22Rv1 (cell line): Measurements from ENCODE around the gene PRCP.

Experiments
- H3K27ac ChIP-seq: fragments of 450-650 bp; 2 replicates; pipeline ENCODE4 v1.5.1; 2017
- CTCF ChIP-seq: fragments of 450-650 bp; IDR thresholded peaks from 2 replicates; pipeline ENCODE4 v1.5.1; 2017; ENCODE audit warnings: mild to moderate bottlenecking
- ZFX ChIP-seq: fragments of 450-650 bp; IDR thresholded peaks from 2 replicates; pipeline ENCODE4 v1.6.1; 2017; ENCODE audit warnings: antibody characterized with exemption, borderline replicate concordance

The PRCP gene

GRCh38 chr11:82829101-82829500 lies 71.1 kb downstream of the PRCP start:
- no peak overlapping the region for H3K27ac ChIP-seq

GRCh38 chr11:82828472-82828871 lies 71.8 kb downstream of the PRCP start:
- no peak for TF ChIP-seq CTCF
- H3K27ac ChIP-seq: no peak overlapping the region

More at GRCh38 chr11:82829101-82829500, 71.1 kb downstream of the PRCP start:
- TF ChIP-seq CTCF (no peak), ZFX (no peak)

GRCh38 chr11:82826526-82826925 lies 73.7 kb downstream of the PRCP start:
- no peak overlapping the region for H3K27ac ChIP-seq
- TF ChIP-seq CTCF (no peak), ZFX (no peak)

GRCh38 chr11:82823647-82824619 lies 76.3 kb downstream of the PRCP start:
- no peak for TF ChIP-seq ZFX
- TF ChIP-seq CTCF: no peak
- no peak overlapping the region for H3K27ac ChIP-seq

GRCh38 chr11:82818409-82819043 lies 81.7 kb downstream of the PRCP start:
- TF ChIP-seq CTCF: 0 out of 2 replicates have a peak, but pooled peaks have one; percentile 4
- TF ChIP-seq ZFX: no peak
- no peak overlapping the region for H3K27ac ChIP-seq

GRCh38 chr11:82815406-82815805 lies 84.8 kb downstream of the PRCP start:
- no peak for TF ChIP-seq CTCF
- TF ChIP-seq ZFX: no peak
- H3K27ac ChIP-seq: no peak overlapping the region

GRCh38 chr11:82814379-82814778 lies 85.9 kb downstream of the PRCP start:
- H3K27ac ChIP-seq: no peak overlapping the region
- TF ChIP-seq CTCF (no peak), ZFX (no peak)
